Stimulated activated CD4-positive, alpha-beta T cell treated with anti-CD3 and anti-CD28 coated beads, Interleukin-2, amount 100 ng/mL, for 48 hours (primary cell): Measurements from ENCODE around the gene RRAGA.
A peak's percentile ranks its signal among the peaks of the same experiment; 100 is the strongest.
"Not testable (repeated sequence)": the region's sequence is repeated elsewhere in the genome, so short reads cannot be mapped to it uniquely, and the experiment has no call there.

Experiments
- DNase-seq, 2 donors: peaks; one replicate each; pipeline ENCODE4 v3.0.0-alpha.2; 2020

The RRAGA gene

GRCh38 chr9:19048966-19049916 lies at the start of gene RRAGA:
Gene RRAGA (plus strand): TSS chr9:19049427. CDS start chr9:19049660, 233 bp downstream.
- peak; percentile 93 to 95 for DNase-seq

GRCh38 chr9:19000133-19000532 lies 49.1 kb upstream of the RRAGA start:
- no peak for DNase-seq

GRCh38 chr9:19009391-19009965 lies 39.7 kb upstream of the RRAGA start:
- no peak for DNase-seq

- no peak for DNase-seq
Measured at GRCh38 chr9:19018201-19018600, 31.0 kb upstream of the RRAGA start.

- DNase-seq: no peak
Measured at GRCh38 chr9:19020886-19021455, 28.3 kb upstream of the RRAGA start.

GRCh38 chr9:19021649-19022048 lies 27.6 kb upstream of the RRAGA start:
- DNase-seq: not testable (repeated sequence)

- DNase-seq: no peak
Measured at GRCh38 chr9:19022206-19022605, 27.0 kb upstream of the RRAGA start.

GRCh38 chr9:19023078-19023477 lies 26.1 kb upstream of the RRAGA start:
- no peak for DNase-seq

GRCh38 chr9:19026375-19026774 lies 22.9 kb upstream of the RRAGA start:
- no peak for DNase-seq

- no peak for DNase-seq
Measured at GRCh38 chr9:19027825-19028224, 21.4 kb upstream of the RRAGA start.

GRCh38 chr9:19028835-19029451 lies 20.3 kb upstream of the RRAGA start:
- DNase-seq: peak; percentile 11 to 20

GRCh38 chr9:19030899-19031298 lies 18.3 kb upstream of the RRAGA start:
- DNase-seq: no peak

- no peak for DNase-seq
Measured at GRCh38 chr9:19032406-19032805, 16.8 kb upstream of the RRAGA start.

- no peak for DNase-seq
Measured at GRCh38 chr9:19033015-19033414, 16.2 kb upstream of the RRAGA start, which contains the start of gene SAXO1. Gene SAXO1 (minus strand): TSS chr9:19033209. CDS start chr9:19032908, 301 bp downstream.

GRCh38 chr9:19036611-19037010 lies 12.6 kb upstream of the RRAGA start:
- DNase-seq: no peak

GRCh38 chr9:19049917-19050636 lies 850 bp downstream of the RRAGA start:
- DNase-seq: no peak

GRCh38 chr9:19050637-19051591 lies 1.7 kb downstream of the RRAGA start:
- no peak for DNase-seq

GRCh38 chr9:19057033-19057432 lies 7.8 kb downstream of the RRAGA start:
- DNase-seq: no peak

GRCh38 chr9:19074229-19074628 lies 25.0 kb downstream of the RRAGA start:
- DNase-seq: no peak

GRCh38 chr9:19074836-19075235 lies 25.6 kb downstream of the RRAGA start:
- DNase-seq: no peak

- no peak for DNase-seq
Measured at GRCh38 chr9:19085295-19085694, 36.1 kb downstream of the RRAGA start.
